Panc1 (cell line): ENCODE measurements around the gene ZNF780A. TPM values are rescaled to one million over a fixed set of nuclear protein-coding genes. Genes with fewer than 3 reads are reported as not detected.

Source experiments
- ATAC-seq: fragments of 200-7000 bp; cut with Tn5 transposase; 2 replicates; pipeline ENCODE4 v1.9.1; 2020; ENCODE audit warnings: mild to moderate bottlenecking, moderate library complexity
- BruUV-seq: library from RNA; stranded (reverse); fragments of 400-500 nt; replicated peaks from 2 replicates; lab custom pipeline; 2021; lab: Mats Ljungman, UMichigan
- CTCF ChIA-PET: fragments of 300-600 bp; sonication (Branson Sonifier 250); formaldehyde crosslinking; loops from one replicate; lab custom pipeline; 2022; ENCODE audit warnings: antibody characterized with exemption; lab: Charles Lee
- POLR2A ChIA-PET: fragments of 300-600 bp; sonication (Branson Sonifier 250); formaldehyde crosslinking; loops from one replicate; lab custom pipeline; 2022; ENCODE audit warnings: antibody characterized with exemption; lab: Charles Lee
- DNase-seq: peaks from one replicate; pipeline ENCODE4 v3.0.0-alpha.2; 2010; ENCODE audit warnings: low read depth, low spot score
- H3K27ac ChIP-seq: 2 replicates; pipeline ENCODE4 v1.5.1; 2011; ENCODE audit warnings: mild to moderate bottlenecking, low read length, inconsistent platforms
- H3K27me3 ChIP-seq: fragments of 200-500 bp; sonication (Bioruptor generic); 2 replicates; pipeline ENCODE4 v1.6.0; 2014; ENCODE audit warnings: low read length, inconsistent platforms; ENCODE audit not compliant: control insufficient read depth, insufficient read depth
- H3K36me3 ChIP-seq: fragments of 200-500 bp; sonication (Bioruptor generic); 2 replicates; pipeline ENCODE4 v1.5.1; 2014; ENCODE audit warnings: inconsistent platforms, mild to moderate bottlenecking, low read length, moderate library complexity; ENCODE audit not compliant: control insufficient read depth, insufficient read depth
- H3K4me1 ChIP-seq: 2 replicates; pipeline ENCODE4 v1.5.1; 2011; ENCODE audit warnings: inconsistent platforms, mild to moderate bottlenecking, low read length, moderate library complexity; ENCODE audit not compliant: control insufficient read depth, insufficient read depth
- H3K4me3 ChIP-seq, 2 experiments: 2 replicates each; pipeline ENCODE4 v1.5.1; 2011 to 2012; ENCODE audit warnings: low read depth in 2 of 2, low read length in 2 of 2, mild to moderate bottlenecking in 2 of 2, inconsistent platforms in 1 of 2, moderate library complexity in 1 of 2
- H3K9me3 ChIP-seq: fragments of 200-500 bp; sonication (Bioruptor generic); 2 replicates; pipeline ENCODE4 v1.5.1; 2014; ENCODE audit warnings: low read depth, mild to moderate bottlenecking, inconsistent platforms, low read length, moderate library complexity; ENCODE audit not compliant: control insufficient read depth, insufficient read depth
- POLR2AphosphoS5 ChIP-seq: IDR thresholded peaks from 2 replicates; pipeline ENCODE4 v1.6.1; 2012; ENCODE audit warnings: mild to moderate bottlenecking, low read depth, low read length, moderate library complexity
- SIN3A ChIP-seq: IDR thresholded peaks from 2 replicates; pipeline ENCODE4 v1.6.1; 2012; ENCODE audit warnings: low read depth, mild to moderate bottlenecking, low read length, moderate library complexity, borderline replicate concordance; ENCODE audit not compliant: insufficient read depth
- TCF7L2 ChIP-seq: IDR thresholded peaks from 2 replicates; pipeline ENCODE4 v1.6.1; 2011; ENCODE audit warnings: mild to moderate bottlenecking, low read depth, low read length, inconsistent platforms
- in situ Hi-C: cut with HindIII; loops from 2 replicates; pipeline ENCODE4 v1.10.0; 2016; ENCODE audit warnings: low sequenced_read_pairs, low pct_unique_long_range_greater_than_20kb
- intact Hi-C: fragments of 100-400 bp; cut with micrococcal nuclease; formaldehyde crosslinking; loops from one replicate; pipeline ENCODE4 v1.10.0; 2022; ENCODE audit not compliant: unreplicated experiment
- total RNA-seq: library from RNA; stranded (reverse); gene quantifications from one replicate; pipeline ENCODE4 v1.2.1, GENCODE V29; 2021; ENCODE audit not compliant: unreplicated experiment
- TF ChIP-seq, protein P1 (sequence below), 2 experiments: IDR thresholded peaks; 2 replicates each; pipeline ENCODE4 v1.6.1; 2011 to 2012; ENCODE audit warnings: low read depth in 2 of 2, control low read depth in 1 of 2, low read length in 1 of 2, mild to moderate bottlenecking in 1 of 2, moderate library complexity in 1 of 2; ENCODE audit not compliant: insufficient read depth in 1 of 2
- TF ChIP-seq, protein P2 (sequence below): fragments of 450-650 bp; IDR thresholded peaks from 2 replicates; pipeline ENCODE4 v1.5.1; 2017; ENCODE audit warnings: mild to moderate bottlenecking

Gene ZNF780A
- total RNA-seq, 1 experiment from 2014 or later, result 251 TPM

- BruUV-seq, result no TSS peak
- POLR2A ChIA-PET, result interaction anchor here (0.6 to 4.5 kb wide), 14 partner anchors 9 to 1018 kb away, joined by 3 to 27 read pairs (median 4); partner anchors contain the start of genes PSMC4, RPS16, ZNF546 and ZNF780A
Measured at GRCh38 chr19:40055832-40056504, 34.8 kb downstream of the ZNF780A start, which contains the start of gene ZNF780B. TSS of gene ZNF780B (minus strand) at chr19:40056231. CDS start at chr19:40050332, 5,899 bp downstream.

GRCh38 chr19:40055049-40055448 is 35.7 kb downstream of the ZNF780A start:
- no TSS peak for BruUV-seq
- Histone ChIP-seq H3K9me3 (peaks cover 79% of the 10 kb centered on the region), H3K27ac (peak overlapping the region; percentile 78)

More at GRCh38 chr19:40055832-40056504, 34.8 kb downstream of the ZNF780A start, which contains the start of gene ZNF780B:
- in situ Hi-C loops, result loop anchor here (5.0 to 10.0 kb wide), 5 partner anchors 36 to 991 kb away; partner anchors contain the start of genes FBL and ZNF780A
- Histone ChIP-seq H3K4me3 (peak within 1 kb of the TSS; percentile 36 to 50), H3K9me3 (peaks cover 79% of the 10 kb centered on the region), H3K4me1 (peaks cover 16% of the 10 kb centered on the region), H3K36me3 (no peaks in the 10 kb centered on the region), H3K27ac (peak within 1 kb of the TSS; percentile 78), H3K27me3 (no peaks in the 10 kb centered on the region)
- DNase-seq, result peak; percentile 100
- intact Hi-C loops, result no loop called here
- ATAC-seq, result peak; percentile 99
- TF ChIP-seq, protein P1, sequence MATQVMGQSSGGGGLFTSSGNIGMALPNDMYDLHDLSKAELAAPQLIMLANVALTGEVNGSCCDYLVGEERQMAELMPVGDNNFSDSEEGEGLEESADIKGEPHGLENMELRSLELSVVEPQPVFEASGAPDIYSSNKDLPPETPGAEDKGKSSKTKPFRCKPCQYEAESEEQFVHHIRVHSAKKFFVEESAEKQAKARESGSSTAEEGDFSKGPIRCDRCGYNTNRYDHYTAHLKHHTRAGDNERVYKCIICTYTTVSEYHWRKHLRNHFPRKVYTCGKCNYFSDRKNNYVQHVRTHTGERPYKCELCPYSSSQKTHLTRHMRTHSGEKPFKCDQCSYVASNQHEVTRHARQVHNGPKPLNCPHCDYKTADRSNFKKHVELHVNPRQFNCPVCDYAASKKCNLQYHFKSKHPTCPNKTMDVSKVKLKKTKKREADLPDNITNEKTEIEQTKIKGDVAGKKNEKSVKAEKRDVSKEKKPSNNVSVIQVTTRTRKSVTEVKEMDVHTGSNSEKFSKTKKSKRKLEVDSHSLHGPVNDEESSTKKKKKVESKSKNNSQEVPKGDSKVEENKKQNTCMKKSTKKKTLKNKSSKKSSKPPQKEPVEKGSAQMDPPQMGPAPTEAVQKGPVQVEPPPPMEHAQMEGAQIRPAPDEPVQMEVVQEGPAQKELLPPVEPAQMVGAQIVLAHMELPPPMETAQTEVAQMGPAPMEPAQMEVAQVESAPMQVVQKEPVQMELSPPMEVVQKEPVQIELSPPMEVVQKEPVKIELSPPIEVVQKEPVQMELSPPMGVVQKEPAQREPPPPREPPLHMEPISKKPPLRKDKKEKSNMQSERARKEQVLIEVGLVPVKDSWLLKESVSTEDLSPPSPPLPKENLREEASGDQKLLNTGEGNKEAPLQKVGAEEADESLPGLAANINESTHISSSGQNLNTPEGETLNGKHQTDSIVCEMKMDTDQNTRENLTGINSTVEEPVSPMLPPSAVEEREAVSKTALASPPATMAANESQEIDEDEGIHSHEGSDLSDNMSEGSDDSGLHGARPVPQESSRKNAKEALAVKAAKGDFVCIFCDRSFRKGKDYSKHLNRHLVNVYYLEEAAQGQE (IDR thresholded peaks at IDR 0.05; ENCODE audit: insufficient read depth in 1 of 2, low read depth in 2 of 2, low read length in 1 of 2), result no peak
- TF ChIP-seq SIN3A, result no peak
- TF ChIP-seq TCF7L2, result no peak
- TF ChIP-seq, protein P2, sequence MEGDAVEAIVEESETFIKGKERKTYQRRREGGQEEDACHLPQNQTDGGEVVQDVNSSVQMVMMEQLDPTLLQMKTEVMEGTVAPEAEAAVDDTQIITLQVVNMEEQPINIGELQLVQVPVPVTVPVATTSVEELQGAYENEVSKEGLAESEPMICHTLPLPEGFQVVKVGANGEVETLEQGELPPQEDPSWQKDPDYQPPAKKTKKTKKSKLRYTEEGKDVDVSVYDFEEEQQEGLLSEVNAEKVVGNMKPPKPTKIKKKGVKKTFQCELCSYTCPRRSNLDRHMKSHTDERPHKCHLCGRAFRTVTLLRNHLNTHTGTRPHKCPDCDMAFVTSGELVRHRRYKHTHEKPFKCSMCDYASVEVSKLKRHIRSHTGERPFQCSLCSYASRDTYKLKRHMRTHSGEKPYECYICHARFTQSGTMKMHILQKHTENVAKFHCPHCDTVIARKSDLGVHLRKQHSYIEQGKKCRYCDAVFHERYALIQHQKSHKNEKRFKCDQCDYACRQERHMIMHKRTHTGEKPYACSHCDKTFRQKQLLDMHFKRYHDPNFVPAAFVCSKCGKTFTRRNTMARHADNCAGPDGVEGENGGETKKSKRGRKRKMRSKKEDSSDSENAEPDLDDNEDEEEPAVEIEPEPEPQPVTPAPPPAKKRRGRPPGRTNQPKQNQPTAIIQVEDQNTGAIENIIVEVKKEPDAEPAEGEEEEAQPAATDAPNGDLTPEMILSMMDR, result no peak
- TF ChIP-seq POLR2AphosphoS5, result no peak
- CTCF ChIA-PET, result interaction anchor here (0.6 to 2.0 kb wide), 12 partner anchors 11 to 325 kb away, joined by 3 to 10 read pairs (median 5); partner anchors contain the start of gene PSMC4

More at GRCh38 chr19:40055049-40055448, 35.7 kb downstream of the ZNF780A start:
- POLR2A ChIA-PET, result interaction anchor here (0.5 to 1.5 kb wide), 12 partner anchors 11 to 221 kb away, joined by 3 to 9 read pairs (median 4); partner anchors contain the start of genes PSMC4, ZNF546 and ZNF780A
- H3K4me3 ChIP-seq, result peak overlapping the region; percentile 36 to 50
- no peaks in the 10 kb centered on the region for H3K36me3 ChIP-seq
- no peaks in the 10 kb centered on the region for H3K27me3 ChIP-seq
- peaks cover 16% of the 10 kb centered on the region for H3K4me1 ChIP-seq
- ATAC-seq, result peak; percentile 11; the same call in 1 of the 2 replicates
- TF ChIP-seq, protein P2, result no peak
- TF ChIP-seq, protein P1 (IDR thresholded peaks at IDR 0.05; ENCODE audit: insufficient read depth in 1 of 2, low read depth in 2 of 2, low read length in 1 of 2), result no peak
- TF ChIP-seq TCF7L2 (no peak), POLR2AphosphoS5 (no peak), SIN3A (no peak)
- in situ Hi-C loops (loop anchor here (5.0 to 10.0 kb wide), 5 partner anchors 37 to 990 kb away; partner anchors contain the start of genes FBL and ZNF780A), intact Hi-C loops (no loop called here)
- CTCF ChIA-PET, result interaction anchor here (0.6 to 2.0 kb wide), 13 partner anchors 12 to 993 kb away, joined by 3 to 10 read pairs (median 5); partner anchors contain the start of gene PSMC4
- no peak for DNase-seq
